ENCODE data around the gene KATNIP.
A peak's percentile ranks its signal among the peaks of the same experiment; 100 is the strongest.

The KATNIP gene

DNA sequence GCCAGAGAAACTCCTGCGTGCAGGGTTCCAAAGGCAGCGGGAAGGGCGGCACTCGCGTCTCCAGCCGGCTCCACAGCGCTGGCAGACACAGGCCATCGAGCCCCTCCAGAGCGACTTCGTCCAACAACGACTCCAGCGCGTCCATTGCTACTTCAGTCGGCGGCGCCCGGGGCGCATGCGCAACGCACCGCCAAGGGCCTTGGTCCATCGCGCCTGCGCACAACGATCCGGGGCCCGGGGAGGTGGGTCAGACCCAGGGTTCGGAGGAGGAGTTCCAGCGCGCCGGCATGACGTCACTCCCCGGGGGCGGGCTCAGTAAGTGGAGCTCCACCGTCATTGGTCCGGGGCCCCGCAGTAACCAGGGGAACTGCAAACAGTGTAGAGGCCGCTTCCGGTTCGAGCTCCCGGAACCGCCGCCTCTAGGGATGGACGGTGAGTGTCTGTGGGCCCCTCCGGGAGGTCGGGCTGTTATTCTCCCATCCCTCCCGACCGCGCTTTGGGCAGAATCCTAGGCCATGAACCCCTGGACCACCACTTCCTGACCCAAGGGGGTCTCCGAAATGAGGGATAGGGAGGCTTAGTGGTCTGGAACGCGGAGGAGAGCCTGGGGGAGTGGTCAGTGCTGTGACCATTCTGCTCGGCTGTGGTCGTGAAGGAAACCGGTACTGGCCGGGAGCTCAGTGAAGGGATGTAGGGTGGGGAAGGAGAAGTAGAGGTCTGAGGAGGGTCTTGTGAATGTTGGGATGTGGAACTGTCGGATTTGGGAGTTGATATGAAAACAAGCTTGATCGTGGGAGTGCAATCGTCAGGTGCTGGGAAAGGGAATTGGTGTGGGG is at the start of gene KATNIP, which contains the start of gene GTF3C1:
Gene KATNIP (plus strand): TSS at position 399 of the 836 bp plus-strand sequence. CDS start 27 bp downstream, at position 426.
Gene GTF3C1 (minus strand): TSS at position 168 of the 836 bp plus-strand sequence. CDS start 23 bp downstream, at position 145.
- DNase-seq: peak; percentile 100

DNA sequence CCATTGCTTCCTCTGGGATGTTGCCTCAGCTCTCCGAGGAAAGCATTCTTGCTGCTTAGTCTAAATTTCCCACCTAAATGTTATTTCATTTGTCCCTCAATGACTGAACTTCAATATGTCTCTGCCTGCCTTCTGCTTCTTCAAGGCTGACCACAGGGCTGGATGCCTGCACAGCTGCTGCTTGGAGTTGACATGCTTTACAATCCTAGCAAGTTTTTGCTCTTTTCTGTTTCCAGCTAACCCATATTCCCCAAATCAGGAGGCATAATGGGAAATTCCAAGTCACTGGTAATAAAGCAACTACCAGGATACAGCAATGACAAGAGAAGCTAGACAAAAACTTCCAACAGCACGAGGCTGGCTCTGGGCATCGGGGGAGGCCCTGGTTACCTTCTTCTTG is 49.1 kb upstream of the KATNIP start:
- DNase-seq: no peak

DNA sequence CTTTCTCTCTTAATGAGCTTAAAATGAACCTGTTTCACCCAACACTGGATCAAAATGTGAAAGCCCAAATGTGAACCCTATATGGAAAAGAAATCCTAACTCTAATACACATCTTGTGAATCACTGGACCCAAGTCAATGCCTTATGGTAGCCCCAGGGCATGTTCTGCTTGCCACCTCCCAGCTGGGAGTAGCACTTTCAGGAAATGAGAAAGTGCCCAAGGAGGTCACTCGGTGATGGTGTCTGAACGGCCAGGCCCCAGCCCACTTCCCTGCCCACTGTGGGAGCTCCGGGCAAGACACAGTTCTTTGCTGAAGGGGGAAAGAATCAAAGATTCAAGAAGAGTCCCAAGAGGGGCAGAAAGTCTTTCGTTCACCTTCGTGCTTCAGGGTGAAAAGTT is 46.3 kb upstream of the KATNIP start:
- no peak for DNase-seq

DNA sequence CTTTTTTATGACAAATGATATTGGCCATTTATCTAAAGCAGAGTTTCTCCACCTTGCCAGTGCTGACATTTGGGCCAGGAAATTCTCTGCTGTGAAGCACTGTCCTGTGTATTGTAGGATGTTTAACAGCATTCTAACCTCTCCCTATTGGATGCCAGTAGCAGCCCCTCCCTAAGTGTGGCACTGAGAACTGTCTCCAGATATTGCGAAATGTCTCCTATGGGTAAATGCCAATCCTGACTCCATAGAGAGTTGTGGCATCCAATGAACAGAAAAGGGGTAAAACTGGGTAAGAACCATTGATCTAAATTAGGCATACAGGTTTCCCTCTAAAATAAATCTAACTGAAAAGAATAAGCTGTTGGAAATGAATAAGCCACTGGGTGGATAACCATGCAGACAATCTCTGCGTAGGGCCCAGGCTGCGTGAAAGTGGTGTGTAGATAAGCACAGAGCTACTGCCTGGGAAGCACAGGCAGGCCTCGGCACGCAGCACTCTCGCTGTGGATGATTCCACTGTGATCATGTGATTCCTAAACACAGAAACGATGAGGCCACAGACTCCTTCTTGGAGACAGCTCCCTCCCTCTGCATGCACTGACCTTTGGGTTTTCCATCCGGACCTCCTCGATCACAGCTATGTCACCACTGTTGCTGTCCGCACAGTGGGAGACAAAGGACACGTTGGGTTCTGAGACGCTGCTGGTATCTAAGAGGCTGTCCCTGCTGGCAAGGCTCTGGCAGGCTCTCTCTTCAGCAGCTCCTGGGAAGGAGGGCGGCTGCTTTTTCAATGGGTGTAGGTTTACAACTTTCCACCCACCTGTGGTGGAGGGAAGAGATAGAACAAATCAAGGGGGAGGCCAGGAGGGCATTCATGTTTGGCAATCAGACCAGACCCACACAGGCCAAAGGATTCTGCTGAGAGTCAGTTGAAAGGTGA is 44.4 kb upstream of the KATNIP start:
- DNase-seq: no peak

DNA sequence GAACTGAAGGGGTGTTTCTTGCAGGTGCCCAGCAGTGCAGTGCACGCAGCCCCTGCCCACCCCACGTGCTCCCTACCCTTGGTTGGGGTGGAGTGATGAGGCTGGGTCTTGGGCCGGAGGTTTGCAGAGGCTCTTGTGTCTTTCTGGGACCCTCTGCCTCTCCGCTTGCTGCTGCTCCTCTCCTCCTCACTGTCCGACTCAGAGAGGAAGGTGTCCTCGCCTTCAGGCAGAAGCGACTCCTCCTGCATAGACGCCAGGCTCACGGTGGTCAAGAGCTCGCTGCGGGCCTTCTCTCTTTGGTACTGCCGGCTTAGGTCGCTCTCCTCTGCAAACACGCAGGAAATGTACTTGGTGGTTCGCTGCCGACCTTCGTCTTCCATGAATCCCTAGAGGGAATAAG is 43.2 kb upstream of the KATNIP start:
- DNase-seq: no peak

DNA sequence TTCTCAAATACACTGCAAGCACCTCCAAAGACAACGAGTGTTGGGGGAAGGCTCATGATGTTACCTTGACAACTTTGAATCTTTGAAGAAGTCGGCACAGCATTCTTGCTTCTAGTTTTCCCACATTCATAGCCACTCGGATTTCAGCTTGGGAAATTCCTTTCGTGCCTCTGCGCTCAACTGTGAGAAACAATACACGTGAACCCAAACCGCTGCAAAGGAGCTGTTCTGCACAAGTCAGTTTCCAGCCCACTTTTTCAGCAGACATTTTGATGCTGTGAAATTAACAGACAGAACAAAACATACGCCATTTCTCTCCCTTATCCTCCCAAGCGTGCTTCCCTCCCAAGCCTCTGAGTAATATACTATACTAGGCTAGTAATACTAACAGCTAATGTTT is 41.5 kb upstream of the KATNIP start:
- no peak for DNase-seq

DNA sequence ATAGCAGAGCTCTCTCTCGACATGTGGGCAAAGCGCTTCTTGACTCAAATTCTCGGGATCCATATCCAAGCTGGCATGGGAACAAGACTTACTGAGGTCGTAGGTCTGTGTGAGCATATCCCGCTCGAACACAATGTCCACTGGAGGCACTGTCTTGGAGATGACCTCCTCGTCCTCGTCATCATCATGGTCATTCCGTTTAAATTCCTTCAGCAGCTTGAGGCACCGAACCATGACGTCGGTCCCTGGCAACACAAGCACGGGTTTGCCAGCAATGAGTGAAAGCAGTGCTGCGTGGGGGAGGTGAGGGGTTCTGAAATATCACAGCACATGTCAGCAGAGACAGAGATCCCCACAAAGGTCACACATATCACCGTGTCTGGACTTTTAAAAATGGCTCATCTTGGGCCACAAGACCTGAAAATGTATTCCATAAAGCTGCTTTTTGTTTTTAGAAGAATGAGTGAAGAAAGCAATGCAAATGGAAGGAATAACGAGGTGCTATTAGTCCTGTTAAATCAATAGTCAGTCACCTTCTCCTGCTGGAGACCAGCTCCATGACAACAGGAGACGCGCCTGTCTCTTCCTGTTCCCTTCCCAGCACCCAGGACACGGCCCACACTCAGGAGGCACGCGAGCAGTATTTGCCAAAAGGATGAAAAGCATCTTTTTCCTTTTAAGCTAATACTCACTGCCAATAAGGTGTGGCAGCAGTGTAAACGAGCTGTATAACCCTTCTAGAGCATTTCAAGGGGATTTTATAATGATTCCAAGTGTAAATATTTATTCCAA is 38.1 kb upstream of the KATNIP start:
- DNase-seq: no peak

DNA sequence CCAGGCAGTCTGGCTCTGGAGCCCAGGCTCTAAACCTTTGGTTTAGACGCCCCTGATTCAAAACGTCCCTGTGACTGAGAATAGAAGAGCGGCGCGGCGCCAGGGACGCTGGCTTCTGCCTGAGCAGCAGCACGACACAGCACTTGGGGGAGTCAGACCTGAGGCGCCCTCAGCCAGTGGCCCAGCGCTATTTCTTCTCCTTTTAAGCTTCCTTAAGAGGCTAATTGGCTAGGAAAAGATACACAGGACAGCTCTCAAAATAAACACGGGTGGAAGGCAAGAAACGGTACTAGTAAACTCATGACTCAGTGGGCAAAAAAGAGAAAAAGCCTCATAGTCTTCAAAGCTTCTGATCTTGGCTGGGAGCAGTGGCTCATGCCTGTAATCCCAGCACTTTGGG is 35.1 kb upstream of the KATNIP start:
- no peak for DNase-seq

DNA sequence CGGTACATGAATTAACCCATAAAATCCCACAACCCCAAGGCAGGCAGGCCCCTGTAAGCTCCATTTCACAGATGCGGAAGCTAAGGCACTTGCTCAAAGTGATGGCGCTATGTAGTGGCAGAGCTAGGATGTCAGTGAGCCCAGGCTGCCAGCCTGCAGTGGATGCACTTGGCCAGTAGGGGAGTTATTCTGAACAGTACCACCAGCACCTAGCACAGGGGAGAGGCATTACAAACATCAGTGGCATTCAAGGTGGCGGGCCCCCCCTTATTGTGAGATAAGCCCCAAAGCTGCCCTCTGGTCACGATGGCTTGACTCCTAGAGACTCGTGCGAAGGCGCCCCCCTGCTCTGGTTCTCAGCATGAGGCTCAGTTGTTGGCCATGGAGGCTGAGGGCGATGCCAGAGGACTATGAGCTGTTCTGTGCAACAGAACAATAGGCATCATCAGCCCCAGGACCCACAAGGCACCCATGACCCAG is 34.0 kb upstream of the KATNIP start:
- peak; percentile 15 for DNase-seq

DNA sequence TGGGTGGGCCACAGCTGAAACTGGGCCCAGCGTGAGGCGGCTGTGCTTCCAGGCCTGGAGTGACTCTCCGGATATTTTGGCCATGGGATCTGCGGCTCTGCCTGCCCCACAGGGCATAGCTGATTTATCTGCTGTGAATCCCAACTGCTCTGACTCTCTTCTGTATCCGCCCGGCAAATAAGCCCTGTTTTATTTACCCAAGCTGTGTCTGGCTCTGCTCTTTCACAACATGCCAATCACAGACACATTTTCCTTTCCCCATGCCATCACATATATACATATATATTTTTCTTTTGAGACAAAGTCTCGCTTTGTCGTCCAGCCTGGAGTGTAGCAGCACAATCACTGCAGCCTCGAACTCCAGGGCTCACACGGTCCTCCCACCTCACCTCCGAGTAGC is 33.6 kb upstream of the KATNIP start:
- no peak for DNase-seq

DNA sequence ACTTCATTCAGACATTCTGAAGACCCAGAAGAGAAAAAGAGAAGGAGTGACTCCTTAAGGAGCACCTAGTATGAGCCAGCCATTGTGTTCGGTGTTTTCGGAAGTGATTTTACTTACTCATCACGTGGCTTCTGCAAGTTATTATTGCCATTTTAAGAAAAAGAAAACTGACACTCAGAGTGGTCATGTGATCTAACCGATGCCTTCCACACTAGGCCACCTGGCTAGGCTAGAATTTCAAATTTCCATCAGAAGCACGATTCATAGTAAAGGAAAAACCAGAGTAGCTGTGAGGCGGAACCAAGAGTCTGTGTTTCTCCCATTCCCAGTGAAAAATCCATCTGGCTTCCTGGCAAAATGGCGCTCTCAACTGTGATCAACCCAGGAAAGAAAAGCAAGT is 32.3 kb upstream of the KATNIP start:
- DNase-seq: no peak

DNA sequence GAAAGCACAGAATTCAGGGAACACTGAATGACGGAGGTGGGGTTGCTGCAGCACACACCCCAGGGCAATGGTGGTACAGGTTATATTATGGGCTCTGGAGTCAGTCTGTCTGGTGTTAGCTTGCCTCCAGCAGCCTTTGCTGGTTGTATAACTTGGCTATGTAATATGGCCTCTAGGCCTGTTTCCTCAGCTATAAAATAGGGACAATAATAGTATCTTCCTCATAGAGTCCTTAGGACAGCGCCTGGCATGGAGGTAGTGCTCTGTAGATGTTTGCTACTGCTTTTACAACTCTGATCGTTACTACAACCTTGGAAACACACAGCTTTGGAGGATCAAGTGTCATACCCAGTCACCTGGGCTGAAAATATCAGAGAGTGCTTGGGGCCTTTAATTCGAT is 31.7 kb upstream of the KATNIP start:
- DNase-seq: no peak

DNA sequence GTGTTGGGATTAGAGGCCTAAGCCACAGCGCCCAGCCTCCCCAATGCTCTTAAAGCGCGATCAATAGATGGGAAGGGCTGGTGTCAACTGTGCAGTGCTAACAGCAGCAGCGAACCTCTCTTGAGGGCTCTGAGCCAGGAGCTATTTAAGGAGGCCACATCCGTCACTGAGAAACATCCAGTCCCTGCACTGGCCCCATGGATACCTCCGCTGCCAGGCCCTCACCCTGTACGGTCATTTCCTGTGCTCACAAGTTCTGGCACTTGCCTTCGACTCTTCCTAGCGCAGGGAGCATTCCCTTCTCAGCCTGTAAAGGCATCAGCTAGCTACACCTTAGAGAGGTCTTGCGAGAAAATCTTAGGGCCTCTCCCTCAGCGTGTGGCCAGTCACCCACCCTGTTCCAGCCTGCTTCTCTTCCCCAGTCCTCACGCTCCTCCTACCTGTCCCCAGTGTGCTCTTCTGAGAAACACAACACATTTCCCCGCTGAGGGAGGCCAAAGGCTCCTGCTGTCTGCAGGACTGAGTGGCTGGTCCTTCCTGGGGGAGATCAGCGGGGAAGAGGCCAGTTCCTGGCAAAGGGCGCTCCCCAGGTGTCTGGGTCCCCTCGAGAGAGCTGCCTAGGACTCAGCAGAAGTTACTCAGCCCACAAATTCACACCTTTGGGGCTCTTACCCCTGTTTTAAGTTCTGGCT is 28.8 kb upstream of the KATNIP start:
- DNase-seq: no peak

DNA sequence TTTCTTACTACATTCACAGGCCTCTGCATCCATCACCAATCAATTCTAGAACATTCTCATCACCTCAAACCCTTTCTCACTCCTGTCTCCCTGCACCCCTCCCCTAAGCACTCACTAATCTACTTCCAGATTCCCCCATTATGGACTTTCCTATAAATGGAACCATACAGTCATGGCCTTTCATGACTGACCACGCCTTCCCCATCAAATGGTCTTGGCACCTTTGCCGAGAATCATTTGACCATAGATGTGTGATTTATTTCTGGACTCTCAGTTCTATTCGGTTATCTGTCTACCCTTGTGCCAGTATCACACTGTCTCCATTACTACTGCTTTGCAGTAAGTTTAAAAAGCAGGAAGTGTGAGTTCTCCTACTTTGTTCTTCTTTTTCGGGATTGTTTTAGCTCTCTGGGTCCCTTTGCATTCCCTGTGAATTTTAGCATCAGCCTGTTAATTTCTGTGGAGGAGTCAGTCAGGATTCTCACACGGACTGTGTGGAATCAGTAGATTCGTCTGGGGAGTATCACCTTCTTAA is 27.7 kb upstream of the KATNIP start:
- DNase-seq: no peak

DNA sequence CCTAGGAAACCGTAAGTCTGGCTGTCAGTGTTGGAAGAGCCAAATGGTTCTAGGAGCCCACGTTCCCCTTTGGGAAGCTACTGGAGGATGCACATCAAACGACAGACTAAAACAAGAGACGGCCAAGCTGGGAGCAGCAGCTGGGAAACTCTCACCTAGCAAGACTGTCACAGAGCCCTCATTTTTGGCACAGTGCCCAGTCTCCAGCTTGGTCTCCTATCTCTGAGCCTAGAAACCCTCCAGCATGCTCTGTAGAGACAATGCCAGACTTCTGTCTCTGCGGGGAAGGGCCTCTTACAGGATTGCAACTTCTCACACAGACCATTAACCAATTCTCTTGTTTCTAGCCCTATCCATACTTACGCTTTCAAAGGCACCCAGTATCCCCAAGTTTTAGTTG is 23.8 kb upstream of the KATNIP start:
- no peak for DNase-seq

DNA sequence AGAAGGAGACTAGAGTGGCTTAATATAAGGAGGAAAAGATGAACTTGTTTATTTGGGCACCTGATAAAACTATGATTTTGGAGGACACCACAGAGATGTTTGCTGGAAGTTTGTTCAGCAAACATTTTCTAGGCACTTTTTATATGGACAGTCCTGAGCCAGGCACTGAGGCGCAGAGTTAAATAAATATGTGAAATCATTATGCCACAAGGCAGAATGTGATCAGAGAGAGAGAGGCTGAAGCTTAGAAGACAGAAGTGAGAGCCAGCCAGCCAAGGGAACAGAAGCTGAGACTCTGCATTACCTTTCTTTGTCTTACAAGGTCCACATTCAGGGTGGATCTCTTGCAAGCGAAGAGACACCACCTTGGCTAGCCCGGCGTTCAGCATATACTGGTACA is 21.6 kb upstream of the KATNIP start:
- DNase-seq: no peak

DNA sequence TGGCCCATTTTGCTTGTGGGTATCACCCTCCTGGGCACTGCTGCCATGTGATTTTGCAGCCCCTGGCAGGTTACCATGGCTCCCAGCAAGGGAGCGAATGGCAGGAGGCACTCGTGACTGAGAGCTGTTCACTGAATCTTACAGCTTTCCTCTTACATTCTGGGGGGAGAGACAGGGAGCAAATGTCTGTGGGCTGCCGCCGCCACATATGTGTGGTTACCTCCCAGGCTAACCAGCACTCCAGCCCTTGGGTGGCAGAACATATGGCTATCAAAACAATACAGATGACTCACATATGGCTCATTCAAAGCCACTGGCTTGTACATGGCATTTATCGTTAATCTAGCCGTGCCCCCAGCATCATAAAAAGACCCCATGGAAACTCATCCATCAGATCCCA is 20.0 kb upstream of the KATNIP start:
- no peak for DNase-seq

DNA sequence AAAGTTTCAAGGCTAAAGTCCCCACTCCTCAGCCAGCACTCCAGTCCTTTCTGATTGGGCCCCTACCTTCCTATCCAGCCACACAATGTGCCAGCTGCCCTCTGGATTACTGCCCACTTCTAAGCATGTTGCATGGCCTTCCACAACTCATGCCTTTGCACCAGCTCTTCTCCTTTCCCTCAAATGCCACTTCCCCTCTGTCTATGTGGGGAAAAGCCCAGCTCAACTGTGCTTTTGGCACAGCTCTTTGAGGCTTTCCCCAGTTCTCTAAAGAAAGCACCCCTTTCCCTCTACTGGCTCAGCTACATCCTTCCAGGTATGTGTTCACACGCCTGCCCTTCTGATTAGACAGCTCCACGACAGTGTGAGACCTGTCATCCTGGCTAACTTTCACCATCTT is 18.8 kb upstream of the KATNIP start:
- no peak for DNase-seq

DNA sequence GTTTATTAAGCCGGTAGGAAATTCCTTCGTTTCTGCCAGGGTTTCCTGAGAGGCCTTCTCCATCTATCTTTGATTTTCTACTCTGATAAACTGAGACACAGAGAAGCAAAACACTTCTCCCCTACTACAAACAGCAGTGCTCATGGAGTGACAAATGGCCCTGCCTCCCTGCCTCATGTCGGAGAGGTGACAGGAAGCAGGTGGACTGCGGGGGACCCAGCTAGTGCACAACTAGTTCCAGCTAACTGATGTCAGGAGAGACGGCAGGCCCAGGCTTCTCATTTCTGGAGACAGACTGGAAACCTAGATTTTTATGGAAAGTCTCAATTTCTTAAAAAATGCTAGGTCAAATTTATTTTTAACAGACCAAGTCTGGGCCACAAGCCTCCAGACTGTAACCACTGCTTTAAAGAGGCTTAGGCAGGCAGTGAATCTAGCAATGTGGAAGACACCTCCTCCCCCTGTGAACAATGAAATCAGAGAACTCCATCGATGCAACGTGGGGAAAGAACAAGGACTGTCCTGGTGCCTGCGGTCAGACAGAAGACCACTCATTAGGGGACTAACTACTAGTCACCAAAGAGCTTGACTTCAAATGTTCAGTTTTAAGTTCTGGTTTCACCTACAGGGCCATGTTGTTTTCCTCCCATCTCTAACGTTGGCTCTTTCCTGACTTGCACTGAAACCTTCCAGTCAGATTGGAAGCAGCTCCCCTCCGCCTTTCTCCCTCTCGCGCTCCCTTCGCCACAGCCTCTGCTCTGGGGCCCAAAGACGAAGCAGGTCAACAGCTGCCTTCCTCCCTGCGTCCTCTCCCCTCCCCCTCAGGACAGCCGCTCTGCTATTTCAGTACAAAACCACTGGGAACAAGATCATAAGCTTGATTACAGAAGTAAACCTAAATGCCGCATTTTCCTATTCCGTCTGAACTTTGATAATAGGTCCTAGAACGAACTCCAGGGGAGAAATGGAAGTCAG is 17.8 kb upstream of the KATNIP start:
- DNase-seq: no peak

DNA sequence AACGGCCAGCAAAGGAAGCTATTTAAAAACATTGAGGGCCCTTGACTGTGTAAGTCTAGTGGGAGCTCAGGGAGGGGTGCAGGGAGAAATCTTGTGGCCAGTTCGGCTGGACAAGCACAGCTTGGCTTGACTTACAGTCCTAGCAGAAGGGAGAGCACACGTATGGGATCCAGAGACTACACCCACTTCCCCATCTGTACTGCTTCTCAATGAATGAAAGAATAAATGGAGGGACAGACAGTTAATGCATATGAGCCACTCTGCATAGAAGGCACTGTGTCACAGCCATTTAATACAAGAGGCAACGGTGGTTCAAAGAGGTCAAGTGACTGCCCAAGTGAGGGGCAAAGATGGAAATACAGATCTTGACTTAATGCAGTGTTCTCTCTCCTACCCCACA is 15.7 kb upstream of the KATNIP start:
- no peak for DNase-seq

DNA sequence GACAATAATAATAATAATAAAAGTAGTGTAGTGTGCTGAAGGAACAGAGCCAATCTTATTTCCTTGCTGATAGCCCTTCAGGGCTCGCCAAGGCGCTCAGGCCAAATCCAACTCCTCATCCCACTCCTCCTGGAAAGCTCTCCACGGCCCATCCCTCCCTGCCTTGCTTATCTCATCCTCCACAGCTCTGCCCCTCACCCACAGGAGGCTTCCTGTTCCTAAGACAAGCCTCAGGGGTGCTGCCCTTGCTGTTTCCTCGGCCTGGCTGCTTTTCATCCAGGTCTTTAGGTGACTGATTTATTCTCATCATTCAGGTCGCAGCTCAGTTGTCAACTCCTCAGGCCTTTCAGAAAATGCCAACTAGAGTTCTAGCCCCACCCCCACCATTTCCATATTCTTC is 11.4 kb upstream of the KATNIP start:
- DNase-seq: no peak

Data from CD4-positive, alpha-beta T cell treated with Interleukin-10 for 1 hour (primary cell).